NCI-H748 (cell line): Measurements from ENCODE around the gene KRTAP1-5.
"Not testable (repeated sequence)": the region's sequence is repeated elsewhere in the genome, so short reads cannot be mapped to it uniquely, and the experiment has no call there.

ENCODE experiments used
- DNase-seq: peaks from one replicate; lab custom pipeline; 2025; ENCODE audit not compliant: unreplicated experiment; lab: John Stamatoyannopoulos, UW

Gene KRTAP1-5

GRCh38 chr17:41049110-41049509 is 22.1 kb upstream of the KRTAP1-5 start:
- no peak for DNase-seq

- no peak for DNase-seq
Observed at GRCh38 chr17:41048441-41048840, 21.4 kb upstream of the KRTAP1-5 start.

GRCh38 chr17:41046735-41047465 is 19.9 kb upstream of the KRTAP1-5 start, which contains the start of gene KRTAP2-1:
Gene KRTAP2-1 (minus strand): TSS chr17:41047316. CDS start chr17:41047267, 49 bp downstream.
- not testable (repeated sequence) for DNase-seq

- no peak for DNase-seq
Observed at GRCh38 chr17:41042953-41043352, 15.9 kb upstream of the KRTAP1-5 start.

GRCh38 chr17:41040783-41041571 is 14.0 kb upstream of the KRTAP1-5 start, which contains the start of gene KRTAP1-1:
Gene KRTAP1-1 (minus strand): TSS chr17:41041450. CDS start chr17:41041397, 53 bp downstream.
- peak; percentile 41 for DNase-seq

- DNase-seq: no peak
Observed at GRCh38 chr17:41037853-41038350, 10.9 kb upstream of the KRTAP1-5 start.

- peak; percentile 92 for DNase-seq
Observed at GRCh38 chr17:41034346-41034935, 7.4 kb upstream of the KRTAP1-5 start, which contains the start of gene KRTAP1-3. Gene KRTAP1-3 (minus strand): TSS chr17:41034874. CDS start chr17:41034821, 53 bp downstream.

GRCh38 chr17:41029633-41030245 is 2.7 kb upstream of the KRTAP1-5 start, which contains the start of gene KRTAP1-4:
Gene KRTAP1-4 (minus strand): TSS chr17:41030195. CDS start chr17:41030078, 117 bp downstream.
- DNase-seq: no peak

- DNase-seq: no peak
Observed at GRCh38 chr17:41024697-41025096, 2.3 kb downstream of the KRTAP1-5 start.

GRCh38 chr17:41020336-41020735 is 6.7 kb downstream of the KRTAP1-5 start:
- peak; percentile 61 for DNase-seq

GRCh38 chr17:41019415-41019814 is 7.6 kb downstream of the KRTAP1-5 start:
- no peak for DNase-seq

GRCh38 chr17:41018541-41018940 is 8.5 kb downstream of the KRTAP1-5 start:
- no peak for DNase-seq

GRCh38 chr17:41016578-41017215 is 10.3 kb downstream of the KRTAP1-5 start:
- DNase-seq: no peak

- no peak for DNase-seq
Observed at GRCh38 chr17:41015454-41015853, 11.6 kb downstream of the KRTAP1-5 start.

- DNase-seq: peak; percentile 46
Observed at GRCh38 chr17:41013606-41014005, 13.4 kb downstream of the KRTAP1-5 start.

GRCh38 chr17:41013181-41013580 is 13.8 kb downstream of the KRTAP1-5 start:
- DNase-seq: no peak

GRCh38 chr17:41012326-41013120 is 14.5 kb downstream of the KRTAP1-5 start:
- peak; percentile 43 for DNase-seq

GRCh38 chr17:41010441-41010840 is 16.6 kb downstream of the KRTAP1-5 start:
- no peak for DNase-seq

- DNase-seq: no peak
Observed at GRCh38 chr17:41009936-41010335, 17.1 kb downstream of the KRTAP1-5 start.
